Superior temporal gyrus (tissue), 1 donor: ENCODE measurements around the gene ATXN8OS.
"Not testable (repeated sequence)": the region's sequence is repeated elsewhere in the genome, so short reads cannot be mapped to it uniquely, and the experiment has no call there.

Experiments
- DNase-seq: peaks from one replicate; pipeline ENCODE4 v3.0.0-alpha.2; 2016; ENCODE audit errors: extremely low spot score

Gene ATXN8OS

GRCh38 chr13:70107498-70108281, at the start of gene ATXN8OS:
ATXN8OS (plus strand) TSS chr13:70107826.
- DNase-seq = no peak

- DNase-seq = no peak
Measured at GRCh38 chr13:70080012-70080411, 27.6 kb upstream of the ATXN8OS start.

GRCh38 chr13:70087247-70087646, 20.4 kb upstream of the ATXN8OS start:
- no peak for DNase-seq

- DNase-seq = no peak
Measured at GRCh38 chr13:70088926-70089325, 18.7 kb upstream of the ATXN8OS start.

- no peak for DNase-seq
Measured at GRCh38 chr13:70090036-70090723, 17.4 kb upstream of the ATXN8OS start.

GRCh38 chr13:70098669-70099068, 9.0 kb upstream of the ATXN8OS start:
- DNase-seq = no peak

GRCh38 chr13:70104481-70104880, 3.1 kb upstream of the ATXN8OS start:
- DNase-seq = no peak

- no peak for DNase-seq
Measured at GRCh38 chr13:70107125-70107497, 515 bp upstream of the ATXN8OS start.

- DNase-seq = no peak
Measured at GRCh38 chr13:70108356-70109105, 905 bp downstream of the ATXN8OS start, which contains the start of gene KLHL1. KLHL1 (minus strand) TSS chr13:70108452; CDS start chr13:70107699, 753 bp downstream.

GRCh38 chr13:70117338-70117905, 9.8 kb downstream of the ATXN8OS start:
- no peak for DNase-seq

GRCh38 chr13:70125693-70126092, 18.1 kb downstream of the ATXN8OS start:
- DNase-seq = no peak

- no peak for DNase-seq
Measured at GRCh38 chr13:70128098-70128497, 20.5 kb downstream of the ATXN8OS start.

- not testable (repeated sequence) for DNase-seq
Measured at GRCh38 chr13:70142658-70143057, 35.0 kb downstream of the ATXN8OS start.

- no peak for DNase-seq
Measured at GRCh38 chr13:70162141-70162540, 54.5 kb downstream of the ATXN8OS start.

GRCh38 chr13:70170689-70171088, 63.1 kb downstream of the ATXN8OS start:
- no peak for DNase-seq

GRCh38 chr13:70171151-70171550, 63.5 kb downstream of the ATXN8OS start:
- no peak for DNase-seq

GRCh38 chr13:70172946-70173597, 65.4 kb downstream of the ATXN8OS start:
- DNase-seq = no peak

- no peak for DNase-seq
Measured at GRCh38 chr13:70173598-70173959, 66.0 kb downstream of the ATXN8OS start.

- no peak for DNase-seq
Measured at GRCh38 chr13:70178346-70178745, 70.7 kb downstream of the ATXN8OS start.
